BLaER1 (cell line): ENCODE results near the gene LHFPL6.

Experiments
- H3K27ac ChIP-seq: shearing (Covaris generic); formaldehyde crosslinking; 2 replicates; pipeline ENCODE4 v1.8.1; 2022
- H3K27me3 ChIP-seq: shearing (Covaris generic); formaldehyde crosslinking; 2 replicates; pipeline ENCODE4 v1.8.1; 2022
- H3K36me3 ChIP-seq: shearing (Covaris generic); formaldehyde crosslinking; 2 replicates; pipeline ENCODE4 v1.8.1; 2022
- H3K4me1 ChIP-seq: shearing (Covaris generic); formaldehyde crosslinking; 2 replicates; pipeline ENCODE4 v1.8.1; 2022
- H3K4me2 ChIP-seq: shearing (Covaris generic); formaldehyde crosslinking; 2 replicates; pipeline ENCODE4 v1.8.1; 2022
- H3K4me3 ChIP-seq: shearing (Covaris generic); formaldehyde crosslinking; 2 replicates; pipeline ENCODE4 v1.8.1; 2022
- H3K9ac ChIP-seq: shearing (Covaris generic); formaldehyde crosslinking; 2 replicates; pipeline ENCODE4 v1.8.1; 2022
- H3K9me3 ChIP-seq: shearing (Covaris generic); formaldehyde crosslinking; 2 replicates; pipeline ENCODE4 v1.8.1; 2022
- H4K20me1 ChIP-seq: shearing (Covaris generic); formaldehyde crosslinking; 2 replicates; pipeline ENCODE4 v1.8.1; 2022
- Cebpa-rat ChIP-seq: shearing (Covaris generic); IDR thresholded peaks from 2 replicates; pipeline ENCODE4 v1.8.1; 2022

Gene LHFPL6

DNA sequence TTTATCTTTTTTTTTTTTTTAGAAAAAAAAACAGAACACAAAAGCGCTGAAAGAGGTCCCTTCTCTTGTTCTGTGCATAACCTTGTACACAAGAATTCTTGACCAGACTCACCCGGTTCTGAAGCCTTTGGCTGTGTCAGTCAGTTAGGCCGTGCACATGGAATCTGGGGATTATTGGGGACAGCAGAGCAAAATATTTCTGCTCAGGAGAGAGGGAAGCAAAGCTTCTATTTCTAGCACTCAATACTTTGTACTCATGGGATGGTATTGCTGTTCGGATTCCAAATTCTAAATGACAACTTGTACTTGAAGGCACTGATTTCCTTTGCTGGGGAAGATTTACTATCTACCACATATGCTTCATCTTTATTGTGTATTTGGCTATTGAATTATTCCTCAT is 292.0 kb downstream of the LHFPL6 start:
- no peaks in the 10 kb centered on the region for H4K20me1 ChIP-seq
- H3K9ac ChIP-seq: no peak overlapping the region
- no peak for TF ChIP-seq Cebpa-rat
- H3K4me2 ChIP-seq: no peak overlapping the region
- H3K36me3 ChIP-seq: no peaks in the 10 kb centered on the region
- no peak overlapping the region for H3K4me3 ChIP-seq
- H3K4me1 ChIP-seq: no peaks in the 10 kb centered on the region
- no peak overlapping the region for H3K27ac ChIP-seq
- H3K27me3 ChIP-seq: no peaks in the 10 kb centered on the region
- no peaks in the 10 kb centered on the region for H3K9me3 ChIP-seq

- H4K20me1 ChIP-seq: no peaks in the 10 kb centered on the region
- no peak for TF ChIP-seq Cebpa-rat
- no peak overlapping the region for H3K4me2 ChIP-seq
- no peaks in the 10 kb centered on the region for H3K27me3 ChIP-seq
- no peaks in the 10 kb centered on the region for H3K4me1 ChIP-seq
- H3K9me3 ChIP-seq: no peaks in the 10 kb centered on the region
- H3K36me3 ChIP-seq: no peaks in the 10 kb centered on the region
- no peak overlapping the region for H3K9ac ChIP-seq
- H3K27ac ChIP-seq: no peak overlapping the region
- H3K4me3 ChIP-seq: no peak overlapping the region
These were observed 296.1 kb downstream of the LHFPL6 start for GRCh38 chr13:39306639-39307589.

GRCh38 chr13:39302820-39303219 is 300.2 kb downstream of the LHFPL6 start:
- Histone ChIP-seq H3K4me3 (no peak overlapping the region), H3K4me2 (no peak overlapping the region), H3K9ac (no peak overlapping the region), H3K4me1 (no peaks in the 10 kb centered on the region), H3K27me3 (no peaks in the 10 kb centered on the region), H4K20me1 (no peaks in the 10 kb centered on the region), H3K9me3 (no peaks in the 10 kb centered on the region), H3K36me3 (no peaks in the 10 kb centered on the region), H3K27ac (no peak overlapping the region)
- no peak for TF ChIP-seq Cebpa-rat

DNA sequence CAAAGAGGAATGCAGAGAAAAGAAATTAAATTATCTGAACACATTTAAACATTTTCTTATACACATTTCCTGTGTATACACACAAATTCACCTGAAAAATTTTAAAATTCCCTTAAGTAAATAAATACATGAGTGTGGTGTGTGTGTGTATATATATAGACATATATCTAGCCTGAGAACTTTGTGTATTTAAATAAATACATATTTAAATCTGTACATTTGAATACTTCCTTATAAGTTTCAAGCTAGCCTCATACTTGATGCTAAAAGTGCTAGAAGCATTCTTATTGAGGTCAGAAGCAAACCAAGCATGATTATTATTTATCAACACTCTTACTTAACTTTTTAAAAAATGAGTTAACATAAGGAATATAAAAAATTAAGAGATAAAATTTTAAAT is 304.0 kb downstream of the LHFPL6 start:
- no peak overlapping the region for H3K4me2 ChIP-seq
- TF ChIP-seq Cebpa-rat: no peak
- H3K4me1 ChIP-seq: no peaks in the 10 kb centered on the region
- H3K27me3 ChIP-seq: no peaks in the 10 kb centered on the region
- no peaks in the 10 kb centered on the region for H3K36me3 ChIP-seq
- no peaks in the 10 kb centered on the region for H4K20me1 ChIP-seq
- no peak overlapping the region for H3K4me3 ChIP-seq
- H3K9ac ChIP-seq: no peak overlapping the region
- H3K9me3 ChIP-seq: peaks cover 27% of the 10 kb centered on the region
- H3K27ac ChIP-seq: no peak overlapping the region

- Histone ChIP-seq H3K4me2 (no peak overlapping the region), H4K20me1 (no peaks in the 10 kb centered on the region), H3K4me1 (no peaks in the 10 kb centered on the region), H3K9ac (no peak overlapping the region), H3K9me3 (peaks cover 27% of the 10 kb centered on the region), H3K36me3 (no peaks in the 10 kb centered on the region), H3K27me3 (no peaks in the 10 kb centered on the region), H3K4me3 (no peak overlapping the region), H3K27ac (no peak overlapping the region)
- TF ChIP-seq Cebpa-rat: no peak
These were observed 305.3 kb downstream of the LHFPL6 start for GRCh38 chr13:39297664-39298171.

DNA sequence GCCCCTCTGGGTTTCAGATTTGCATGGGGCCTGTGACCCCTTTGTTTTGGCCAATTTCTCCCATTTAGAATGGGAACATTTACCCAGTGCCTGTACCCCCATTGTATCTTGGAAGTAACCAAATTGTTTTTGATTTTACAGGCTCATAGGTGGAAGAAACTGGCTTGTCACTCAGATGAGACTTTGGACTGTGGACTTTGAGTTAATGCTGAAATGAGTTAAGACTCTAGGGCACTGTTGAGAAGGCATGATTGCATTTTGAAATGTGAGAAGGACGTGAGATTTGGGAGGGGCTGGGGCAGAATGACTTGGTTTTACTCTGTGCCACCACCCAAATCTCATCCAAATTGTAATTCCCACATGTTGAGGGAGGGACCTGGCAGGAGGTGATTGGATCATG is 306.0 kb downstream of the LHFPL6 start:
- Histone ChIP-seq H3K4me1 (no peaks in the 10 kb centered on the region), H4K20me1 (no peaks in the 10 kb centered on the region), H3K4me3 (no peak overlapping the region), H3K27ac (no peak overlapping the region), H3K27me3 (no peaks in the 10 kb centered on the region), H3K36me3 (no peaks in the 10 kb centered on the region), H3K9ac (no peak overlapping the region), H3K4me2 (no peak overlapping the region), H3K9me3 (peaks cover 27% of the 10 kb centered on the region)
- no peak for TF ChIP-seq Cebpa-rat

DNA sequence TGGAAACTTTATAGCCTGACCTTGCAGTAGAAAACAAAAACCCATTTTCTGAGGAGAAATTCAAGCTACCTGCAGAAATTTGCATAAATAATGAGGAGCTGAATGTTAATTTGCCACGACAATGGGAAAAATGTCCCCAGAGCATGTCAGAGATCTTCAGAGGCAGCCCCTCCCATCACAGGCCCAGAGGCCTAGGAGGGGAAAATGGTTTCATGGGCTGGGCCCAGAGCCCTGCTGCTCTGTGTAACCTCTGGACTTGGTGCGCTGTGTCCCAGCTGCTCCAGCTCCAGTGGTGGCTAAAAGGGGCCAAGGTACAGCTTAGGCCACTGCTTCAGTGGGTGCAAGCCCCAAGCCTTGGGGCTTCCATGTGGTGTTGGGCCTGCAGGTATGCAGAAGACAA is 306.8 kb downstream of the LHFPL6 start:
- Histone ChIP-seq H3K9me3 (peaks cover 27% of the 10 kb centered on the region), H3K4me2 (no peak overlapping the region), H3K27me3 (no peaks in the 10 kb centered on the region), H3K4me3 (no peak overlapping the region), H4K20me1 (no peaks in the 10 kb centered on the region), H3K27ac (no peak overlapping the region), H3K4me1 (no peaks in the 10 kb centered on the region), H3K9ac (no peak overlapping the region), H3K36me3 (no peaks in the 10 kb centered on the region)
- no peak for TF ChIP-seq Cebpa-rat
